ENCODE measurements around the gene MLLT6.

DNA sequence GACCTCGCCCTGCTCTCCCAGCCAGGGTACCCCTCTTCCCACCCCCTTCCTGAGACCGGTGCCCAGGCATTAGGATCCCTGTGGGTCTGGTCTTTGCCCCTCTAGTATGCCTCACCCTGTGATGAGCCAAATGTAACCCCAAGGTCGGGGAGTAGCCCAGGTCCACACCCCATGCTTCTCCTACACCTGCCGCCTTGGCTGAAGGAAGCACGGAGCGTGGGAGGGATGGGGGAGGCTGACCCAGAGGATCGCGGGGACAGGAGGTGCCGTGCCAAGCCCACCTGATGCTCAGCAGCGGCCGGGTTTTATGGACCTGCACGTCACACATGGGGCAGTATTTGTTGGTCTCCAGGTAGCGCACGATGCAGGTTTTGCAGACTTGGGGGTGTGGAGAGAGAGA, 34.2 kb downstream of the MLLT6 start:
- TF ChIP-seq, protein P1, sequence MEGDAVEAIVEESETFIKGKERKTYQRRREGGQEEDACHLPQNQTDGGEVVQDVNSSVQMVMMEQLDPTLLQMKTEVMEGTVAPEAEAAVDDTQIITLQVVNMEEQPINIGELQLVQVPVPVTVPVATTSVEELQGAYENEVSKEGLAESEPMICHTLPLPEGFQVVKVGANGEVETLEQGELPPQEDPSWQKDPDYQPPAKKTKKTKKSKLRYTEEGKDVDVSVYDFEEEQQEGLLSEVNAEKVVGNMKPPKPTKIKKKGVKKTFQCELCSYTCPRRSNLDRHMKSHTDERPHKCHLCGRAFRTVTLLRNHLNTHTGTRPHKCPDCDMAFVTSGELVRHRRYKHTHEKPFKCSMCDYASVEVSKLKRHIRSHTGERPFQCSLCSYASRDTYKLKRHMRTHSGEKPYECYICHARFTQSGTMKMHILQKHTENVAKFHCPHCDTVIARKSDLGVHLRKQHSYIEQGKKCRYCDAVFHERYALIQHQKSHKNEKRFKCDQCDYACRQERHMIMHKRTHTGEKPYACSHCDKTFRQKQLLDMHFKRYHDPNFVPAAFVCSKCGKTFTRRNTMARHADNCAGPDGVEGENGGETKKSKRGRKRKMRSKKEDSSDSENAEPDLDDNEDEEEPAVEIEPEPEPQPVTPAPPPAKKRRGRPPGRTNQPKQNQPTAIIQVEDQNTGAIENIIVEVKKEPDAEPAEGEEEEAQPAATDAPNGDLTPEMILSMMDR (IDR thresholded peaks at IDR 0.05): no peak
- no peak for TF ChIP-seq POLR2A (IDR thresholded peaks at IDR 0.05)

Data from lower leg skin (tissue), 3 donors.